Measurements from ENCODE around the gene MZB1.
A peak's percentile ranks its signal among the peaks of the same experiment; 100 is the strongest.
"Not testable (repeated sequence)": the region's sequence is repeated elsewhere in the genome, so short reads cannot be mapped to it uniquely, and the experiment has no call there.

Gene MZB1

DNA sequence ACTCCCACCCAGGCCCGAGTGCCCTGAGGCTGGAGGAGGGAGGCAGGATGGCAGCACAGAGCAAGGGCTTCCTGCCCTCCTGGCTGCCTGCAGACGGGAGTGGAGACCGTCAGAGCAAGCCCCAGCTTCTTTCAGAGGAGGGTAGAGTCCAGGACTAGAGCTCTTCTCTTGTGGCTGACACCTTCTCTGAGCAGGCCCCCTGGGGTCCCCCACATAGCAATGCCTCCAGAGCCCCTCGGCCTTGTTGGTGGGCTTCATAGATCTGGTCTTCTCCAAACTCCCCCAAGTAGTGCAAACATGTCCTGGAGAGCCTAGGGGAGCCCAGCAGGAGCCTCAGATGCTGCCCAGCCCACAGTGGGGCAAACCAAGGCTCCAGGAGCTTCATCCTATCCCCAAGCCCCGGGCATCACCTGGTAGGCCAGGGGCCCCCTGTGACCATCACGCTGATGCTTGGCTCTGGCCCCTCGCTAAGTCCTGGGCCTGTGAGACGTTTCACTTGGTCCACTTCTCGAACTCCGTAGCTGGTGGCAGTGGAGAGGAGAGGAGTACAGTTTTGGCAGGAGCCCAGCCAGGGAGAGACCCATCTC is 2.0 kb downstream of the MZB1 start:
- Histone ChIP-seq H2AK5ac (ENCODE audit: low read length, severe bottlenecking) (no peak overlapping the region), H3K18ac (ENCODE audit: low read depth in 1 of 2, low read length in 2 of 2) (no peak overlapping the region), H3K9me3 (ENCODE audit: control insufficient read depth, low read length) (no peaks in the 10 kb centered on the region), H3K27me3 (ENCODE audit: control insufficient read depth in 1 of 2, insufficient read depth in 1 of 2, low read length in 2 of 2) (peaks cover 0 to under 1% of the 10 kb centered on the region in 2 experiments), H2BK5ac (ENCODE audit: low read depth, low read length, poor library complexity, severe bottlenecking) (no peak overlapping the region), H2AFZ (ENCODE audit: low read depth, low read length) (no peak overlapping the region), H3K4me2 (ENCODE audit: low read length, poor library complexity, severe bottlenecking) (no peak overlapping the region), H4K8ac (ENCODE audit: low read length) (no peak overlapping the region), H3K23ac (ENCODE audit: low read length in 2 of 2) (no peak overlapping the region), H2BK15ac (ENCODE audit: low read depth, poor library complexity, severe bottlenecking) (no peak overlapping the region), H3K4me1 (ENCODE audit: control insufficient read depth, insufficient read depth, low read depth, low read length) (peaks cover 27% of the 10 kb centered on the region), H3K9ac (ENCODE audit: low read length) (no peak overlapping the region), H2BK120ac (ENCODE audit: low read depth, low read length) (no peak overlapping the region), H4K91ac (ENCODE audit: low read length) (no peak overlapping the region), H3K14ac (ENCODE audit: low read length in 2 of 2) (no peak overlapping the region), H3K79me1 (replicated peaks; ENCODE audit: low read length, poor library complexity, severe bottlenecking) (no peaks in the 10 kb centered on the region), H3K36me3 (ENCODE audit: control insufficient read depth in 1 of 2, insufficient read depth in 2 of 2, low read depth in 1 of 2, low read length in 2 of 2) (no peaks in the 10 kb centered on the region), H3K4me3 (ENCODE audit: insufficient read depth in 1 of 2, low read depth in 1 of 2, low read length in 2 of 2) (no peak overlapping the region), H3K27ac (ENCODE audit: low read length, poor library complexity, severe bottlenecking) (no peak overlapping the region), H2BK12ac (ENCODE audit: low read length in 2 of 2) (no peak overlapping the region), H3K4ac (ENCODE audit: low read depth in 1 of 2, low read length in 2 of 2) (no peak overlapping the region)
- no peak for DNase-seq
- 87% methylated on average over 10 of the region's 10 CpGs for WGBS

- not testable (repeated sequence) for H4K8ac ChIP-seq (ENCODE audit: low read length); H2BK12ac ChIP-seq (ENCODE audit: low read length in 2 of 2); H3K4ac ChIP-seq (ENCODE audit: low read depth in 1 of 2, low read length in 2 of 2); H3K18ac ChIP-seq (ENCODE audit: low read depth in 1 of 2, low read length in 2 of 2); H2BK120ac ChIP-seq (ENCODE audit: low read depth, low read length); H3K9me3 ChIP-seq (ENCODE audit: control insufficient read depth, low read length); H2AFZ ChIP-seq (ENCODE audit: low read depth, low read length); H3K9ac ChIP-seq (ENCODE audit: low read length); H3K4me2 ChIP-seq (ENCODE audit: low read length, poor library complexity, severe bottlenecking); H3K36me3 ChIP-seq (ENCODE audit: control insufficient read depth in 1 of 2, insufficient read depth in 2 of 2, low read depth in 1 of 2, low read length in 2 of 2); H2BK5ac ChIP-seq (ENCODE audit: low read depth, low read length, poor library complexity, severe bottlenecking); H2BK15ac ChIP-seq (ENCODE audit: low read depth, poor library complexity, severe bottlenecking); H3K27me3 ChIP-seq (ENCODE audit: control insufficient read depth in 1 of 2, insufficient read depth in 1 of 2, low read length in 2 of 2); DNase-seq; H4K91ac ChIP-seq (ENCODE audit: low read length); H3K4me3 ChIP-seq (ENCODE audit: insufficient read depth in 1 of 2, low read depth in 1 of 2, low read length in 2 of 2); H3K23ac ChIP-seq (ENCODE audit: low read length in 2 of 2); H2AK5ac ChIP-seq (ENCODE audit: low read length, severe bottlenecking); H3K27ac ChIP-seq (ENCODE audit: low read length, poor library complexity, severe bottlenecking); H3K14ac ChIP-seq (ENCODE audit: low read length in 2 of 2); H3K79me1 ChIP-seq (replicated peaks; ENCODE audit: low read length, poor library complexity, severe bottlenecking)
- WGBS: 93% methylated on average over 10 of the region's 10 CpGs
- peaks cover 27% of the 10 kb centered on the region for H3K4me1 ChIP-seq (ENCODE audit: control insufficient read depth, insufficient read depth, low read depth, low read length)
These were observed 2.8 kb downstream of the MZB1 start for GRCh38 chr5:139386956-139387355.

DNA sequence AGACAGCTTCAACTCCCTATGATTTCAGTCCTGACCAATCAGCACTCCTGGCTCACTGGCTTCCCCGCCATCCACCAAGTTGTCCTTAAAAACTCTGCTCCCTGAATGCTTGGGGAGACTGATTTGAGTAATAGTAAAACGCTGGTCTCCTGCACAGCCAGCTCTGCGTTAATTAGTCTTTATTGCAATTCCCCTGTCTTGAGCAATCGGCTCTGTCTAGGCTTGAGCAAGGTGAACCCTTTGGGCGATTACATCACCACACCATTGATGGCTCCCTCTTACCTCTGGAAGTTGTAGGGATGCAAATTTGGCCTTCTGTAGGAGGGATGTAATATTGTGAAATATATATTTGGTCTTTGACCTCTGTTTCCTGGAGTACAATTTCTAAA is 3.7 kb downstream of the MZB1 start:
- Histone ChIP-seq H3K4me2 (ENCODE audit: low read length, poor library complexity, severe bottlenecking) (no peak overlapping the region), H3K79me1 (replicated peaks; ENCODE audit: low read length, poor library complexity, severe bottlenecking) (no peaks in the 10 kb centered on the region), H3K23ac (ENCODE audit: low read length in 2 of 2) (no peak overlapping the region), H3K14ac (ENCODE audit: low read length in 2 of 2) (no peak overlapping the region), H3K18ac (ENCODE audit: low read depth in 1 of 2, low read length in 2 of 2) (no peak overlapping the region), H3K9ac (ENCODE audit: low read length) (no peak overlapping the region), H2BK15ac (ENCODE audit: low read depth, poor library complexity, severe bottlenecking) (no peak overlapping the region), H3K27ac (ENCODE audit: low read length, poor library complexity, severe bottlenecking) (no peak overlapping the region), H2AK5ac (ENCODE audit: low read length, severe bottlenecking) (no peak overlapping the region), H3K27me3 (ENCODE audit: control insufficient read depth in 1 of 2, insufficient read depth in 1 of 2, low read length in 2 of 2) (no peaks in the 10 kb centered on the region), H3K4ac (ENCODE audit: low read depth in 1 of 2, low read length in 2 of 2) (no peak overlapping the region), H3K4me3 (ENCODE audit: insufficient read depth in 1 of 2, low read depth in 1 of 2, low read length in 2 of 2) (no peak overlapping the region), H3K4me1 (ENCODE audit: control insufficient read depth, insufficient read depth, low read depth, low read length) (peaks cover 30% of the 10 kb centered on the region), H3K9me3 (ENCODE audit: control insufficient read depth, low read length) (no peaks in the 10 kb centered on the region), H4K8ac (ENCODE audit: low read length) (no peak overlapping the region), H2BK12ac (ENCODE audit: low read length in 2 of 2) (no peak overlapping the region), H2AFZ (ENCODE audit: low read depth, low read length) (no peak overlapping the region), H2BK120ac (ENCODE audit: low read depth, low read length) (no peak overlapping the region), H2BK5ac (ENCODE audit: low read depth, low read length, poor library complexity, severe bottlenecking) (no peak overlapping the region), H3K36me3 (ENCODE audit: control insufficient read depth in 1 of 2, insufficient read depth in 2 of 2, low read depth in 1 of 2, low read length in 2 of 2) (no peaks in the 10 kb centered on the region), H4K91ac (ENCODE audit: low read length) (no peak overlapping the region)
- no peak for DNase-seq
- WGBS: 96% methylated on average over 5 of the region's 5 CpGs

DNA sequence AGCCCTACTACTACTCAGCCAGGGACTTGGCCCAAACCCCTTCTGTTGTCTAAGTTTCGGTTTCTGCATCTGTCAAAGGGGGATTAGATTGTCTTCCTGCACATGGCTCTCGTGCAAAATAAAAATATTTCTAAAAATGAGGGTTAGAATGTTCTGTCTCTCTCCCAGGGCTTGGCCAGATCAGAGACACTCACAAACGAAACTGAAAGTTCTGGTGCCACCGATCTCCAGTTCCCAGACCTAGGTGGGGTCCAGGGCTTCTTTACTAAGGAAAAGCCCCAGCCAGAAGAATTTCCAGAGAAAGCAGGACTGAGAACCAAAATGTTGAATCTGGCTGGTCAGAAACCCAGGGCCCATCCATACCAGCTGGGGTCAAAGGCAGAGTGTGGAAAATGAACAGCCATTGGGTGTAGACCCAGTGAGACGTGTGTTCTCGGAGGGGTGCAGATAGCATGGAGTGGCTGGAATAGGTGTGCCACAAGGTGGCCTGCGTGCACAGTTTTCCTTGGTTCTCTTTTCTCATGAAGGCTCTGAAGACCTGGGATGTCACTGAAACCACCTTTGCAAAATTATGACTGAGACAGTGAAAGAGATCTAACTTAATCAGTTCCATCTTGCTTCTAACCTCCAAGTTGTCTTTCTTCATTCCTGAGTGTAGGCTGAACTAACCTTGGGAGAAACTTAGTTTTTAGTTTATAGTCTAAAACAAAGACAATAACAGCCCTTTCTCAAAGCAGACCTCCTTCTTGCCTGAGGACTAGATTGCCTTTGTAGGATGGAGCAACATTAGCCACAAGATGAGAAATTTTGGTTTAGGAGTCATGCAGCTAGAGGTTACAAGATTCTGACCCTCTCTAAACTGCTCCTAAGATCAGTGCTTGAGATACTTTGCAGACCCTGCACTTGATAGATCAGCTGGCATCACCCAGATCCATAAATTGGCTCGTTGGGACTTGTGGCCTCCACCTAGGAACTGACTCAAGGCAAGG is 4.4 kb downstream of the MZB1 start:
- Histone ChIP-seq H3K4me3 (ENCODE audit: insufficient read depth in 1 of 2, low read depth in 1 of 2, low read length in 2 of 2) (peak overlapping the region in 1 of 2 experiments; percentile 60), H3K27me3 (ENCODE audit: control insufficient read depth in 1 of 2, insufficient read depth in 1 of 2, low read length in 2 of 2) (no peaks in the 10 kb centered on the region), H2BK120ac (ENCODE audit: low read depth, low read length) (no peak overlapping the region), H3K4ac (ENCODE audit: low read depth in 1 of 2, low read length in 2 of 2) (no peak overlapping the region), H3K9me3 (ENCODE audit: control insufficient read depth, low read length) (no peaks in the 10 kb centered on the region), H3K4me1 (ENCODE audit: control insufficient read depth, insufficient read depth, low read depth, low read length) (peaks cover 35% of the 10 kb centered on the region), H2BK12ac (ENCODE audit: low read length in 2 of 2) (no peak overlapping the region), H2BK5ac (ENCODE audit: low read depth, low read length, poor library complexity, severe bottlenecking) (no peak overlapping the region), H2AK5ac (ENCODE audit: low read length, severe bottlenecking) (no peak overlapping the region), H3K4me2 (ENCODE audit: low read length, poor library complexity, severe bottlenecking) (no peak overlapping the region), H2BK15ac (ENCODE audit: low read depth, poor library complexity, severe bottlenecking) (no peak overlapping the region), H3K9ac (ENCODE audit: low read length) (peak overlapping the region; percentile 62), H3K27ac (ENCODE audit: low read length, poor library complexity, severe bottlenecking) (no peak overlapping the region), H3K23ac (ENCODE audit: low read length in 2 of 2) (no peak overlapping the region), H4K8ac (ENCODE audit: low read length) (no peak overlapping the region), H2AFZ (ENCODE audit: low read depth, low read length) (no peak overlapping the region), H3K36me3 (ENCODE audit: control insufficient read depth in 1 of 2, insufficient read depth in 2 of 2, low read depth in 1 of 2, low read length in 2 of 2) (no peaks in the 10 kb centered on the region), H3K18ac (ENCODE audit: low read depth in 1 of 2, low read length in 2 of 2) (no peak overlapping the region), H3K14ac (ENCODE audit: low read length in 2 of 2) (no peak overlapping the region), H4K91ac (ENCODE audit: low read length) (no peak overlapping the region), H3K79me1 (replicated peaks; ENCODE audit: low read length, poor library complexity, severe bottlenecking) (no peaks in the 10 kb centered on the region)
- DNase-seq: peak; percentile 30
- WGBS: 89% methylated on average over 8 of the region's 8 CpGs
